ENCODE measurements around the gene CNKSR2. TPM values are rescaled to one million over a fixed set of nuclear protein-coding genes. Genes with fewer than 3 reads are reported as not detected.

CNKSR2 gene
- total RNA-seq, 1 experiment from 2014 or later, result 11.3 TPM

GRCh38 chrX:21394792-21395191, 20.6 kb downstream of the CNKSR2 start (continued):
- TF ChIP-seq ATF6 (CRISPR knock-in tag; IDR thresholded peaks at IDR 0.05) (no peak), CBFB (CRISPR knock-in tag; IDR thresholded peaks at IDR 0.05; ENCODE audit: low read depth) (no peak), ZBTB21 (CRISPR knock-in tag; IDR thresholded peaks at IDR 0.05; ENCODE audit: borderline replicate concordance) (no peak)
- TF ChIP-seq, protein P1, sequence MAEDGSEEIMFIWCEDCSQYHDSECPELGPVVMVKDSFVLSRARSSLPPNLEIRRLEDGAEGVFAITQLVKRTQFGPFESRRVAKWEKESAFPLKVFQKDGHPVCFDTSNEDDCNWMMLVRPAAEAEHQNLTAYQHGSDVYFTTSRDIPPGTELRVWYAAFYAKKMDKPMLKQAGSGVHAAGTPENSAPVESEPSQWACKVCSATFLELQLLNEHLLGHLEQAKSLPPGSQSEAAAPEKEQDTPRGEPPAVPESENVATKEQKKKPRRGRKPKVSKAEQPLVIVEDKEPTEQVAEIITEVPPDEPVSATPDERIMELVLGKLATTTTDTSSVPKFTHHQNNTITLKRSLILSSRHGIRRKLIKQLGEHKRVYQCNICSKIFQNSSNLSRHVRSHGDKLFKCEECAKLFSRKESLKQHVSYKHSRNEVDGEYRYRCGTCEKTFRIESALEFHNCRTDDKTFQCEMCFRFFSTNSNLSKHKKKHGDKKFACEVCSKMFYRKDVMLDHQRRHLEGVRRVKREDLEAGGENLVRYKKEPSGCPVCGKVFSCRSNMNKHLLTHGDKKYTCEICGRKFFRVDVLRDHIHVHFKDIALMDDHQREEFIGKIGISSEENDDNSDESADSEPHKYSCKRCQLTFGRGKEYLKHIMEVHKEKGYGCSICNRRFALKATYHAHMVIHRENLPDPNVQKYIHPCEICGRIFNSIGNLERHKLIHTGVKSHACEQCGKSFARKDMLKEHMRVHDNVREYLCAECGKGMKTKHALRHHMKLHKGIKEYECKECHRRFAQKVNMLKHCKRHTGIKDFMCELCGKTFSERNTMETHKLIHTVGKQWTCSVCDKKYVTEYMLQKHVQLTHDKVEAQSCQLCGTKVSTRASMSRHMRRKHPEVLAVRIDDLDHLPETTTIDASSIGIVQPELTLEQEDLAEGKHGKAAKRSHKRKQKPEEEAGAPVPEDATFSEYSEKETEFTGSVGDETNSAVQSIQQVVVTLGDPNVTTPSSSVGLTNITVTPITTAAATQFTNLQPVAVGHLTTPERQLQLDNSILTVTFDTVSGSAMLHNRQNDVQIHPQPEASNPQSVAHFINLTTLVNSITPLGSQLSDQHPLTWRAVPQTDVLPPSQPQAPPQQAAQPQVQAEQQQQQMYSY (CRISPR knock-in tag; IDR thresholded peaks at IDR 0.05), result no peak
- TF ChIP-seq, protein P2, sequence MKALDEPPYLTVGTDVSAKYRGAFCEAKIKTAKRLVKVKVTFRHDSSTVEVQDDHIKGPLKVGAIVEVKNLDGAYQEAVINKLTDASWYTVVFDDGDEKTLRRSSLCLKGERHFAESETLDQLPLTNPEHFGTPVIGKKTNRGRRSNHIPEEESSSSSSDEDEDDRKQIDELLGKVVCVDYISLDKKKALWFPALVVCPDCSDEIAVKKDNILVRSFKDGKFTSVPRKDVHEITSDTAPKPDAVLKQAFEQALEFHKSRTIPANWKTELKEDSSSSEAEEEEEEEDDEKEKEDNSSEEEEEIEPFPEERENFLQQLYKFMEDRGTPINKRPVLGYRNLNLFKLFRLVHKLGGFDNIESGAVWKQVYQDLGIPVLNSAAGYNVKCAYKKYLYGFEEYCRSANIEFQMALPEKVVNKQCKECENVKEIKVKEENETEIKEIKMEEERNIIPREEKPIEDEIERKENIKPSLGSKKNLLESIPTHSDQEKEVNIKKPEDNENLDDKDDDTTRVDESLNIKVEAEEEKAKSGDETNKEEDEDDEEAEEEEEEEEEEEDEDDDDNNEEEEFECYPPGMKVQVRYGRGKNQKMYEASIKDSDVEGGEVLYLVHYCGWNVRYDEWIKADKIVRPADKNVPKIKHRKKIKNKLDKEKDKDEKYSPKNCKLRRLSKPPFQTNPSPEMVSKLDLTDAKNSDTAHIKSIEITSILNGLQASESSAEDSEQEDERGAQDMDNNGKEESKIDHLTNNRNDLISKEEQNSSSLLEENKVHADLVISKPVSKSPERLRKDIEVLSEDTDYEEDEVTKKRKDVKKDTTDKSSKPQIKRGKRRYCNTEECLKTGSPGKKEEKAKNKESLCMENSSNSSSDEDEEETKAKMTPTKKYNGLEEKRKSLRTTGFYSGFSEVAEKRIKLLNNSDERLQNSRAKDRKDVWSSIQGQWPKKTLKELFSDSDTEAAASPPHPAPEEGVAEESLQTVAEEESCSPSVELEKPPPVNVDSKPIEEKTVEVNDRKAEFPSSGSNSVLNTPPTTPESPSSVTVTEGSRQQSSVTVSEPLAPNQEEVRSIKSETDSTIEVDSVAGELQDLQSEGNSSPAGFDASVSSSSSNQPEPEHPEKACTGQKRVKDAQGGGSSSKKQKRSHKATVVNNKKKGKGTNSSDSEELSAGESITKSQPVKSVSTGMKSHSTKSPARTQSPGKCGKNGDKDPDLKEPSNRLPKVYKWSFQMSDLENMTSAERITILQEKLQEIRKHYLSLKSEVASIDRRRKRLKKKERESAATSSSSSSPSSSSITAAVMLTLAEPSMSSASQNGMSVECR (CRISPR knock-in tag; IDR thresholded peaks at IDR 0.05; ENCODE audit: borderline replicate concordance), result no peak

DNA sequence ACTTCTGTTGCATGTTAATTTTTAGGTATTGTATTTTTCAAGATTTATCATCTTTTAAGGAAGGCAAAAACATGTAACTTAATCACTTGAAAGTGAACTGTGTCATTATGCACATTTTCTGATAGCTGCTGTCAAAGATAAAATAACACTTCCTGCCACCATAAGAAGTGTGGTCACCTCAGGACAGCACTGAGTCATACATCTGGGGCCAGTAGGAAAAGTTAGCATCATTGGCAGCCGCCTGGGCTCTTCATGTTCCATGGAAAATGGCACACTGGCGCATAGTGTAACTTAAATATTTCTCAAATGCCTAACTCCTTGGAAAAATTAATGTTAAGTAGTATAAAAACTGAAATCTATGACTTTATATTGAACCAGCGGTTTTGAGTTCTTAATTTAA, 24.2 kb downstream of the CNKSR2 start:
- no peaks in the 10 kb centered on the region for H3K9me3 Mint-ChIP-seq
- no peak overlapping the region for H3K4me3 Mint-ChIP-seq
- TF ChIP-seq ZNF423 (CRISPR knock-in tag; IDR thresholded peaks at IDR 0.05), result no peak
- TF ChIP-seq IRF1 (CRISPR knock-in tag; IDR thresholded peaks at IDR 0.05), result no peak
- no peak for TF ChIP-seq JAZF1 (CRISPR knock-in tag; IDR thresholded peaks at IDR 0.05)
- TF ChIP-seq, protein P3, sequence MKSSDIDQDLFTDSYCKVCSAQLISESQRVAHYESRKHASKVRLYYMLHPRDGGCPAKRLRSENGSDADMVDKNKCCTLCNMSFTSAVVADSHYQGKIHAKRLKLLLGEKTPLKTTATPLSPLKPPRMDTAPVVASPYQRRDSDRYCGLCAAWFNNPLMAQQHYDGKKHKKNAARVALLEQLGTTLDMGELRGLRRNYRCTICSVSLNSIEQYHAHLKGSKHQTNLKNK (CRISPR knock-in tag; IDR thresholded peaks at IDR 0.05), result no peak
- TF ChIP-seq ZNF416 (CRISPR knock-in tag; IDR thresholded peaks at IDR 0.05), result no peak
- no peak for TF ChIP-seq TP53 (CRISPR knock-in tag; IDR thresholded peaks at IDR 0.05)
- no peak for TF ChIP-seq ZNF671 (CRISPR knock-in tag; IDR thresholded peaks at IDR 0.05)
- TF ChIP-seq TCF7 (CRISPR knock-in tag; IDR thresholded peaks at IDR 0.05; ENCODE audit: low read depth), result no peak
- no peak for TF ChIP-seq ATF1 (CRISPR knock-in tag; IDR thresholded peaks at IDR 0.05)
- no peak for TF ChIP-seq ZNF396 (CRISPR knock-in tag; IDR thresholded peaks at IDR 0.05; ENCODE audit: borderline replicate concordance)
- no peak for TF ChIP-seq ZNF138 (CRISPR knock-in tag; conservative IDR thresholded peaks at IDR 0.05)
- H3K27me3 Mint-ChIP-seq (ENCODE audit: low read depth), result no peaks in the 10 kb centered on the region
- CTCF ChIA-PET, result no interaction called here
- no peak for ATAC-seq
- DNase-seq (ENCODE audit: low spot score), result no peak
- POLR2A ChIA-PET, result no interaction called here
- peaks cover 22% of the 10 kb centered on the region for H3K4me1 Mint-ChIP-seq
- no peak overlapping the region for H3K27ac Mint-ChIP-seq
- H3K36me3 Mint-ChIP-seq, result no peaks in the 10 kb centered on the region

Measured in WTC11 (cell line).